Uterus (tissue), 2 donors: ENCODE data around the gene SLC17A4.

Experiments
- CTCF ChIP-seq, 4 experiments: fragments of 200-600 bp in 2 of 4; fragments of 450-650 bp in 2 of 4; sonication (generic) in 2 of 4; IDR thresholded peaks; one replicate each; pipeline ENCODE4 v1.5.1; 2016 to 2019; ENCODE audit warnings: antibody characterized with exemption in 4 of 4, mild to moderate bottlenecking in 2 of 4, moderate library complexity in 1 of 4
- POLR2A ChIP-seq, 2 donors: fragments of 450-650 bp; IDR thresholded peaks; one replicate each; pipeline ENCODE4 v1.6.1; 2016; ENCODE audit warnings: antibody characterized with exemption in 2 of 2, mild to moderate bottlenecking in 1 of 2, moderate library complexity in 1 of 2

GRCh38 chr6:25754535-25754934 is at the start of gene SLC17A4:
- TF ChIP-seq CTCF (IDR thresholded peaks at IDR 0.05), result no peak
- TF ChIP-seq POLR2A (IDR thresholded peaks at IDR 0.05), result no peak
